ENCODE results near the gene PTPRN2. TPM values are rescaled to one million over a fixed set of nuclear protein-coding genes. Genes with fewer than 3 reads are reported as not detected.
"Not testable (repeated sequence)": the region's sequence is repeated elsewhere in the genome, so short reads cannot be mapped to it uniquely, and the experiment has no call there.

Gene PTPRN2
- total RNA-seq, 1 experiment from 2014 or later: not detected

DNA sequence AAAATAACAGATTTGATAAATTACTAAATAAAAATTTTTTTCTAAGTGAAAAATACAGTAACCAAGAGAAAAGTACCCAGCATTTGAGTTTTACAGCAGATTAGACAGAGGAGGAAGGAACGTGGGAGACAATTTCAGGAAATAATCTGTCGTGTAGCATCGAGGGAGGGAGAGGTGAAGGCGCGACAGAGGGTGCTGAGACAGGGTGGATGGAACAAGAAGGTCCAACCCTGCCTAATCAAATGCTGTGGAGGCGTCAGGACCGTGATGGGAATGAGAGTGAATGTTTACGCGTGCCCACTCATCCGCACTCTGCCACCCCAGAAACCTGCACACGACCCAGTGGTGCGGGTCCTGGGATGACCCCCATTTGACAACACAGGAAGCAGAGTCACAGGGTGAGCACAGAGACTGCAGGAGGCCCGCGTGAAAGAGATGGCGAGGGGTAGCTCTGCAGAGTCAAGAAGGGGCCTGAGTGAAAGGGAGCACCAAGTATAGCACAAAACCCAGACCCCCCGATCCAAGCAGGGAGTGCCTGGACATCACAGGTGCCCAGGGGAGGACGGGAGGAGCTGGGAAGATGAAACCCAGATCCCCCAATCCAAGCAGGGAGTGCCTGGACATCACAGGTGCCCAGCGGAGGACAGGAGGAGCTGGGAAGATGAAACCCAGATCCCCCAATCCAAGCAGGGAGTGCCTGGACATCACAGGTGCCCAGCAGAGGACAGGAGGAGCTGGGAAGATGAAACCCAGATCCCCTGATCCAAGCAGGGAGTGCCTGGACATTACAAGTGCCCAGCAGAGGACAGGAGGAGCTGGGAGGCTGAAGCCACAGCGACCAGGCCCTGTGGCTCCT lies 691.9 kb downstream of the PTPRN2 start:
- no peaks in the 10 kb centered on the region for H4K20me1 ChIP-seq (ENCODE audit: insufficient read depth)

DNA sequence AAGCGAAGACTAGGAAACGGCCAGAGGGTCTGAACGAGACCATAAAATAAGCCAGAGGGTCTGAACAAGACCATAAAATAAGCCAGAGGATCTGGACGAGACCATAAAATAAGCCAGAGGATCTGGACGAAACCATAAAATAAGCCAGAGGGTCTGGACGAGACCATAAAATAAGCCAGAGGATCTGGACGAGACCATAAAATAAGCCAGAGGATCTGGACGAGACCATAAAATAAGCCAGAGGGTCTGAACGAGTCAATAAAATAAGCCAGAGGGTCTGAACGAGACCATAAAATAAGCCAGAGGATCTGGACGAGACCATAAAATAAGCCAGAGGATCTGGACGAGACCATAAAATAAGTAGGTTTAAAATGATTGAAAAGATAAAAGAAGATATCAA lies 692.5 kb downstream of the PTPRN2 start:
- H3K27ac ChIP-seq; BruUV-seq (replicated peaks); H3K4me3 ChIP-seq; H3K4me2 ChIP-seq; H2AFZ ChIP-seq; CTCF ChIA-PET; H3K4me1 ChIP-seq (replicated peaks; ENCODE audit: insufficient read depth); H4K20me1 ChIP-seq (ENCODE audit: insufficient read depth); H3K79me2 ChIP-seq (ENCODE audit: low read depth); H3K9me3 ChIP-seq (ENCODE audit: insufficient read depth, low read depth); H3K36me3 ChIP-seq (ENCODE audit: low read depth); H3K9me2 ChIP-seq (ENCODE audit: insufficient read depth); intact Hi-C loops (cut with micrococcal nuclease; ENCODE audit: unreplicated experiment); DNase-seq; H3F3A ChIP-seq (ENCODE audit: insufficient read depth, low read depth); POLR2A ChIA-PET (ENCODE audit: unreplicated experiment): not testable (repeated sequence)
- H3K27me3 ChIP-seq (ENCODE audit: insufficient read depth, low read depth): peaks cover 98% of the 10 kb centered on the region

More for the DNA sequence above, 691.9 kb downstream of the PTPRN2 start:
- Histone ChIP-seq H2AFZ (no peak overlapping the region), H3K79me2 (ENCODE audit: low read depth) (no peaks in the 10 kb centered on the region), H3K27me3 (ENCODE audit: insufficient read depth, low read depth) (peaks cover 98% of the 10 kb centered on the region), H3K27ac (no peak overlapping the region), H3F3A (ENCODE audit: insufficient read depth, low read depth) (no peaks in the 10 kb centered on the region), H3K9me3 (ENCODE audit: insufficient read depth, low read depth) (no peaks in the 10 kb centered on the region), H3K36me3 (ENCODE audit: low read depth) (no peaks in the 10 kb centered on the region), H3K9me2 (ENCODE audit: insufficient read depth) (no peaks in the 10 kb centered on the region), H3K4me3 (no peak overlapping the region), H3K4me1 (replicated peaks; ENCODE audit: insufficient read depth) (no peaks in the 10 kb centered on the region), H3K4me2 (no peak overlapping the region)
- POLR2A ChIA-PET (ENCODE audit: unreplicated experiment): no interaction called here
- no TSS peak for BruUV-seq (replicated peaks)
- no peak for DNase-seq
- TF ChIP-seq, protein P1, sequence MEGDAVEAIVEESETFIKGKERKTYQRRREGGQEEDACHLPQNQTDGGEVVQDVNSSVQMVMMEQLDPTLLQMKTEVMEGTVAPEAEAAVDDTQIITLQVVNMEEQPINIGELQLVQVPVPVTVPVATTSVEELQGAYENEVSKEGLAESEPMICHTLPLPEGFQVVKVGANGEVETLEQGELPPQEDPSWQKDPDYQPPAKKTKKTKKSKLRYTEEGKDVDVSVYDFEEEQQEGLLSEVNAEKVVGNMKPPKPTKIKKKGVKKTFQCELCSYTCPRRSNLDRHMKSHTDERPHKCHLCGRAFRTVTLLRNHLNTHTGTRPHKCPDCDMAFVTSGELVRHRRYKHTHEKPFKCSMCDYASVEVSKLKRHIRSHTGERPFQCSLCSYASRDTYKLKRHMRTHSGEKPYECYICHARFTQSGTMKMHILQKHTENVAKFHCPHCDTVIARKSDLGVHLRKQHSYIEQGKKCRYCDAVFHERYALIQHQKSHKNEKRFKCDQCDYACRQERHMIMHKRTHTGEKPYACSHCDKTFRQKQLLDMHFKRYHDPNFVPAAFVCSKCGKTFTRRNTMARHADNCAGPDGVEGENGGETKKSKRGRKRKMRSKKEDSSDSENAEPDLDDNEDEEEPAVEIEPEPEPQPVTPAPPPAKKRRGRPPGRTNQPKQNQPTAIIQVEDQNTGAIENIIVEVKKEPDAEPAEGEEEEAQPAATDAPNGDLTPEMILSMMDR (conservative IDR thresholded peaks at IDR 0.05): no peak
- TF ChIP-seq EZH2 (IDR thresholded peaks at IDR 0.05; ENCODE audit: low read depth): no peak
- CTCF ChIA-PET: no interaction called here
- intact Hi-C loops (cut with micrococcal nuclease; ENCODE audit: unreplicated experiment): no loop called here

DNA sequence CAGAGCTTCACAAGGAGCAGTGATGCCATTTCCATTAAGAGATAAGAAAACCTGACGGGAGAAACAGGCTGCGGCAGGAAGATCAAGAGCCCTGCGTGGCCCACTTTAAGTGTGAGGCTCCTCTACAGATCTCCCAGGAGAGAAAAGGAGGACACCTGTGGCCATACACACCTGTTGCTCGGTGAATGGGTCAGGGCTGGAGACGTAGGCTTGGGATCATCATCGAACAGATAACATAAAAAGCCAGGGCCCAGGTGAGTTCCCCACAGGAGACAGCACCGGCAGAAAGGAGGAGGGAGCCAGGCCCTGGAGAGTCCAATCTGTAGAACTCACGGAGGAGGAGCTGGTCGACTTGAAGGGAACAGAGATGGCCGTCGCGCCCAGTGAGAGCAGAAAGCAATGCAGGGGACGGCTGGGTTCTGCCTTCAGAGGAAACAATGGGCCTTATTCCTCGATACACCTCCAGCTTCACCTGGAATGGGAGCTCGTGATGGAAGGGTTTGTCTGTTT lies 694.0 kb downstream of the PTPRN2 start:
- H4K20me1 ChIP-seq (ENCODE audit: insufficient read depth): no peaks in the 10 kb centered on the region
- H3K36me3 ChIP-seq (ENCODE audit: low read depth): no peaks in the 10 kb centered on the region
- no peaks in the 10 kb centered on the region for H3K4me1 ChIP-seq (replicated peaks; ENCODE audit: insufficient read depth)
- no peaks in the 10 kb centered on the region for H3K79me2 ChIP-seq (ENCODE audit: low read depth)
- H3K4me2 ChIP-seq: no peak overlapping the region
- intact Hi-C loops (cut with micrococcal nuclease; ENCODE audit: unreplicated experiment): no loop called here
- CTCF ChIA-PET: no interaction called here
- H3K27me3 ChIP-seq (ENCODE audit: insufficient read depth, low read depth): peaks cover 98% of the 10 kb centered on the region
- POLR2A ChIA-PET (ENCODE audit: unreplicated experiment): no interaction called here
- no peaks in the 10 kb centered on the region for H3K9me3 ChIP-seq (ENCODE audit: insufficient read depth, low read depth)
- no peak overlapping the region for H3K4me3 ChIP-seq
- no TSS peak for BruUV-seq (replicated peaks)
- H3K27ac ChIP-seq: no peak overlapping the region
- no peak for DNase-seq
- H3K9me2 ChIP-seq (ENCODE audit: insufficient read depth): no peaks in the 10 kb centered on the region
- no peak overlapping the region for H2AFZ ChIP-seq
- no peaks in the 10 kb centered on the region for H3F3A ChIP-seq (ENCODE audit: insufficient read depth, low read depth)
- no peak for TF ChIP-seq EZH2 (IDR thresholded peaks at IDR 0.05; ENCODE audit: low read depth)
- TF ChIP-seq, protein P1 (conservative IDR thresholded peaks at IDR 0.05): no peak

Data from PC-9 (cell line).